Thyroid gland (tissue), 4 donors: ENCODE results near the gene DPP10. TPM values are rescaled to one million over a fixed set of nuclear protein-coding genes. Genes with fewer than 3 reads are reported as not detected.

Source experiments
- DNase-seq, 2 donors: peaks; one replicate each; pipeline ENCODE4 v3.0.0-alpha.2; 2019
- H3K27ac ChIP-seq, 3 donors: fragments of 200-600 bp; sonication (generic); 1 replicate in 2 of 3; 2 replicates in 1 of 3; pipeline ENCODE4 v1.5.1; 2016 to 2019; ENCODE audit warnings: mild to moderate bottlenecking in 1 of 3, moderate library complexity in 1 of 3
- H3K27me3 ChIP-seq: fragments of 200-600 bp; sonication (generic); one replicate; pipeline ENCODE4 v1.5.1; 2019
- H3K36me3 ChIP-seq, 2 donors: fragments of 200-600 bp; sonication (generic); one replicate each; pipeline ENCODE4 v1.5.1; 2016 to 2019
- H3K4me1 ChIP-seq, 2 donors: fragments of 200-600 bp; sonication (generic); one replicate each; pipeline ENCODE4 v1.5.1; 2017 to 2019
- H3K4me3 ChIP-seq, 3 donors: fragments of 200-600 bp; sonication (generic); replicated peaks in 1 of 3; 1 replicate in 2 of 3; 2 replicates in 1 of 3; pipeline ENCODE4 v1.5.1; 2016; ENCODE audit warnings: mild to moderate bottlenecking in 1 of 3
- H3K9me3 ChIP-seq: fragments of 200-600 bp; sonication (generic); one replicate; pipeline ENCODE4 v1.5.1; 2017
- POLR2A ChIP-seq, 2 donors: fragments of 450-650 bp; IDR thresholded peaks; one replicate each; pipeline ENCODE4 v1.6.1; 2017; ENCODE audit warnings: antibody characterized with exemption in 2 of 2, mild to moderate bottlenecking in 2 of 2, moderate library complexity in 1 of 2
- WGBS, 2 donors: methylation state at CpG; one replicate each; pipeline ENCODE4 v1.1.5; 2017; 5-methylcytosine and 5-hydroxymethylcytosine counted together
- intact Hi-C: fragments of 100-400 bp; cut with DNase I; formaldehyde crosslinking; loops from one replicate; pipeline ENCODE4 v1.15.1; 2023
- total RNA-seq, 4 donors: library from RNA; depleted of rRNA; stranded (reverse); fragments of >200 nt; gene quantifications; one replicate each; pipeline ENCODE4 v1.2.3, GENCODE V29; 2016
- TF ChIP-seq, protein P1 (sequence below), 6 experiments: fragments of 200-600 bp in 3 of 6; fragments of 450-650 bp in 3 of 6; sonication (generic) in 3 of 6; IDR thresholded peaks; one replicate each; pipeline ENCODE4 v1.5.1; 2016 to 2019; ENCODE audit warnings: antibody characterized with exemption in 6 of 6, mild to moderate bottlenecking in 2 of 6, inconsistent platforms in 1 of 6, moderate library complexity in 1 of 6

Gene DPP10
- total RNA-seq, 4 donors from 2014 or later: 0.63 to 1.3 TPM; not detected in 2

- no peak overlapping the region for H3K4me3 ChIP-seq
- H3K9me3 ChIP-seq: no peaks in the 10 kb centered on the region
- no peak for DNase-seq
- H3K4me1 ChIP-seq: no peaks in the 10 kb centered on the region
- no peaks in the 10 kb centered on the region for H3K36me3 ChIP-seq
- intact Hi-C loops: no loop called here
- TF ChIP-seq, protein P1, sequence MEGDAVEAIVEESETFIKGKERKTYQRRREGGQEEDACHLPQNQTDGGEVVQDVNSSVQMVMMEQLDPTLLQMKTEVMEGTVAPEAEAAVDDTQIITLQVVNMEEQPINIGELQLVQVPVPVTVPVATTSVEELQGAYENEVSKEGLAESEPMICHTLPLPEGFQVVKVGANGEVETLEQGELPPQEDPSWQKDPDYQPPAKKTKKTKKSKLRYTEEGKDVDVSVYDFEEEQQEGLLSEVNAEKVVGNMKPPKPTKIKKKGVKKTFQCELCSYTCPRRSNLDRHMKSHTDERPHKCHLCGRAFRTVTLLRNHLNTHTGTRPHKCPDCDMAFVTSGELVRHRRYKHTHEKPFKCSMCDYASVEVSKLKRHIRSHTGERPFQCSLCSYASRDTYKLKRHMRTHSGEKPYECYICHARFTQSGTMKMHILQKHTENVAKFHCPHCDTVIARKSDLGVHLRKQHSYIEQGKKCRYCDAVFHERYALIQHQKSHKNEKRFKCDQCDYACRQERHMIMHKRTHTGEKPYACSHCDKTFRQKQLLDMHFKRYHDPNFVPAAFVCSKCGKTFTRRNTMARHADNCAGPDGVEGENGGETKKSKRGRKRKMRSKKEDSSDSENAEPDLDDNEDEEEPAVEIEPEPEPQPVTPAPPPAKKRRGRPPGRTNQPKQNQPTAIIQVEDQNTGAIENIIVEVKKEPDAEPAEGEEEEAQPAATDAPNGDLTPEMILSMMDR (IDR thresholded peaks at IDR 0.05): no peak
- no peak for TF ChIP-seq POLR2A (IDR thresholded peaks at IDR 0.05)
- no peaks in the 10 kb centered on the region for H3K27me3 ChIP-seq
- no peak overlapping the region for H3K27ac ChIP-seq
- WGBS, 2 donors: 63 to 71% methylated on average over 1 of the region's 1 CpG
These were observed 414.8 kb downstream of the DPP10 start for GRCh38 chr2:114857196-114857595.

GRCh38 chr2:114859726-114860510 is 417.5 kb downstream of the DPP10 start:
- no peaks in the 10 kb centered on the region for H3K4me1 ChIP-seq
- intact Hi-C loops: no loop called here
- H3K4me3 ChIP-seq: no peak overlapping the region
- WGBS, 2 donors: 61 to 91% methylated on average over 6 of the region's 6 CpGs
- DNase-seq: no peak
- TF ChIP-seq POLR2A (IDR thresholded peaks at IDR 0.05): no peak
- TF ChIP-seq, protein P1 (IDR thresholded peaks at IDR 0.05): no peak
- no peaks in the 10 kb centered on the region for H3K27me3 ChIP-seq
- no peaks in the 10 kb centered on the region for H3K9me3 ChIP-seq
- no peak overlapping the region for H3K27ac ChIP-seq
- no peaks in the 10 kb centered on the region for H3K36me3 ChIP-seq

- TF ChIP-seq, protein P1 (IDR thresholded peaks at IDR 0.05): no peak
- TF ChIP-seq POLR2A (IDR thresholded peaks at IDR 0.05): no peak
- Histone ChIP-seq H3K4me3 (no peak overlapping the region), H3K36me3 (no peaks in the 10 kb centered on the region), H3K9me3 (no peaks in the 10 kb centered on the region), H3K4me1 (no peaks in the 10 kb centered on the region), H3K27me3 (no peaks in the 10 kb centered on the region), H3K27ac (no peak overlapping the region)
- WGBS, 2 donors: 68 to 75% methylated on average over 1 of the region's 1 CpG
- no peak for DNase-seq
- intact Hi-C loops: no loop called here
These were observed 419.8 kb downstream of the DPP10 start for GRCh38 chr2:114862243-114862642.

GRCh38 chr2:114864901-114865300 is 422.5 kb downstream of the DPP10 start:
- Histone ChIP-seq H3K27ac (no peak overlapping the region), H3K36me3 (no peaks in the 10 kb centered on the region), H3K4me1 (no peaks in the 10 kb centered on the region), H3K9me3 (no peaks in the 10 kb centered on the region), H3K27me3 (no peaks in the 10 kb centered on the region), H3K4me3 (no peak overlapping the region)
- intact Hi-C loops: no loop called here
- TF ChIP-seq, protein P1 (IDR thresholded peaks at IDR 0.05): no peak
- TF ChIP-seq POLR2A (IDR thresholded peaks at IDR 0.05): no peak
- 91 to 92% methylated on average over 5 of the region's 5 CpGs for WGBS, 2 donors
- DNase-seq: no peak

DNA sequence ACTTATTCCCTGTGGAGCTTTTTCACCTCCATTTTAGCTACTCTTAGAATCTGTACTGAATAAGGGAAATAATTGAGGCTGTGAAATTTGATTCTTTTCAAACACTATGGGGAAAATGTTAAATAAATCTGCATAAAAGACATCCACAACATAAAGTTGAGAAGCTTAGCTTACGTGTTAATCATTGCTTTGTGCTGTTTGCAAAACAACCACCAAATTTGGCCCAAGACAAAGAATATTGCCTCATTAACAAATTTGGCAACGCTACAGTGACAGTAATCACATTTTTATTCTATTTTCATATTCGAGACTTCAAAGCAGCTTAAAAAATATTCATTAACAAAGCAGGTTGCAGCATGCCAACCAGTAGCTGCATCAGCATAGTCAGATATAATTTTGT is 437.6 kb downstream of the DPP10 start:
- TF ChIP-seq, protein P1 (IDR thresholded peaks at IDR 0.05): no peak
- TF ChIP-seq POLR2A (IDR thresholded peaks at IDR 0.05): no peak
- 85 to 86% methylated on average over 3 of the region's 3 CpGs for WGBS, 2 donors
- Histone ChIP-seq H3K27ac (no peak overlapping the region), H3K4me3 (no peak overlapping the region), H3K27me3 (no peaks in the 10 kb centered on the region), H3K4me1 (no peaks in the 10 kb centered on the region), H3K36me3 (no peaks in the 10 kb centered on the region), H3K9me3 (no peaks in the 10 kb centered on the region)
- no peak for DNase-seq
- intact Hi-C loops: no loop called here
